IPS DF 6.9 (cell line): ENCODE measurements around the gene IFT27.
"Not testable (repeated sequence)": the region's sequence is repeated elsewhere in the genome, so short reads cannot be mapped to it uniquely, and the experiment has no call there.

ENCODE experiments used
- DNase-seq: peaks from one replicate; pipeline ENCODE4 v3.0.0-alpha.2; 2013; ENCODE audit warnings: low read depth, low spot score
- H3K27ac ChIP-seq: one replicate; pipeline ENCODE4 v1.5.1; 2013; ENCODE audit warnings: low read length, control low read depth
- H3K27me3 ChIP-seq: 2 replicates; pipeline ENCODE4 v1.6.1; 2013; ENCODE audit warnings: mild to moderate bottlenecking, low read length; ENCODE audit not compliant: control insufficient read depth, insufficient read depth
- H3K36me3 ChIP-seq: 2 replicates; pipeline ENCODE4 v1.6.1; 2013; ENCODE audit warnings: low read length; ENCODE audit not compliant: control insufficient read depth, insufficient read depth
- H3K4me1 ChIP-seq: 2 replicates; pipeline ENCODE4 v1.6.1; 2013; ENCODE audit warnings: low read length; ENCODE audit not compliant: control insufficient read depth, insufficient read depth
- H3K4me3 ChIP-seq: 2 replicates; pipeline ENCODE4 v1.5.1; 2013; ENCODE audit warnings: mild to moderate bottlenecking, low read length
- H3K9me3 ChIP-seq: 2 replicates; pipeline ENCODE4 v1.6.1; 2013; ENCODE audit warnings: low read length, inconsistent platforms; ENCODE audit not compliant: control insufficient read depth, insufficient read depth
- WGBS: extraction: QIAGEN DNeasy Blood & Tissue Kit; methylation state at CpG from one replicate; pipeline ENCODE4 v1.1.7; 2013; ENCODE audit warnings: mixed read lengths, missing lambda C conversion rate; ENCODE audit not compliant: insufficient read length, insufficient coverage; 5-methylcytosine and 5-hydroxymethylcytosine counted together

Gene IFT27

GRCh38 chr22:36757668-36758211 lies 18.2 kb downstream of the IFT27 start:
- Histone ChIP-seq H3K36me3 (0 out of 2 replicates have a peak, but pooled peaks cover 7% of the 10 kb centered on the region), H3K27ac (no peak overlapping the region), H3K27me3 (no peaks in the 10 kb centered on the region), H3K4me3 (no peak overlapping the region), H3K9me3 (no peaks in the 10 kb centered on the region), H3K4me1 (peaks cover 1% of the 10 kb centered on the region; the same call in 1 of the 2 replicates)
- no peak for DNase-seq
- no CpG with 5 or more reads among the region's 19 CpGs for WGBS

GRCh38 chr22:36756746-36757655 lies 18.9 kb downstream of the IFT27 start:
- H3K4me1 ChIP-seq, result peaks cover 1% of the 10 kb centered on the region; the same call in 1 of the 2 replicates
- no peak overlapping the region for H3K27ac ChIP-seq
- H3K27me3 ChIP-seq, result no peaks in the 10 kb centered on the region
- no CpG with 5 or more reads among the region's 28 CpGs for WGBS
- DNase-seq, result no peak
- H3K9me3 ChIP-seq, result no peaks in the 10 kb centered on the region
- no peak overlapping the region for H3K4me3 ChIP-seq
- H3K36me3 ChIP-seq, result 0 out of 2 replicates have a peak, but pooled peaks cover 4% of the 10 kb centered on the region

- no peaks in the 10 kb centered on the region for H3K27me3 ChIP-seq
- no peaks in the 10 kb centered on the region for H3K9me3 ChIP-seq
- H3K36me3 ChIP-seq, result no peaks in the 10 kb centered on the region
- peaks cover 1% of the 10 kb centered on the region; the same call in 1 of the 2 replicates for H3K4me1 ChIP-seq
- DNase-seq, result no peak
- no peak overlapping the region for H3K4me3 ChIP-seq
- no CpG with 5 or more reads among the region's 7 CpGs for WGBS
- no peak overlapping the region for H3K27ac ChIP-seq
Measured at GRCh38 chr22:36756031-36756430, 19.9 kb downstream of the IFT27 start.

- no peaks in the 10 kb centered on the region for H3K9me3 ChIP-seq
- DNase-seq, result no peak
- H3K27ac ChIP-seq, result no peak overlapping the region
- no peak overlapping the region for H3K4me3 ChIP-seq
- peaks cover 1% of the 10 kb centered on the region; the same call in 1 of the 2 replicates for H3K4me1 ChIP-seq
- no CpG with 5 or more reads among the region's 6 CpGs for WGBS
- H3K36me3 ChIP-seq, result no peaks in the 10 kb centered on the region
- no peaks in the 10 kb centered on the region for H3K27me3 ChIP-seq
Measured at GRCh38 chr22:36755316-36755715, 20.6 kb downstream of the IFT27 start.

- not testable (repeated sequence) for DNase-seq, H3K4me3 ChIP-seq, H3K27ac ChIP-seq, H3K4me1 ChIP-seq, H3K9me3 ChIP-seq, H3K27me3 ChIP-seq, H3K36me3 ChIP-seq
- no CpG with 5 or more reads among the region's 9 CpGs for WGBS
Measured at GRCh38 chr22:36754881-36755280, 21.0 kb downstream of the IFT27 start.

GRCh38 chr22:36753916-36754315 lies 22.0 kb downstream of the IFT27 start:
- H3K4me1 ChIP-seq, result peaks cover 1% of the 10 kb centered on the region; the same call in 1 of the 2 replicates
- no peaks in the 10 kb centered on the region for H3K36me3 ChIP-seq
- H3K4me3 ChIP-seq, result no peak overlapping the region
- DNase-seq, result no peak
- WGBS, result no CpG with 5 or more reads among the region's 12 CpGs
- no peaks in the 10 kb centered on the region for H3K27me3 ChIP-seq
- H3K9me3 ChIP-seq, result no peaks in the 10 kb centered on the region
- H3K27ac ChIP-seq, result no peak overlapping the region

- no peak for DNase-seq
- H3K36me3 ChIP-seq, result no peaks in the 10 kb centered on the region
- no peaks in the 10 kb centered on the region for H3K9me3 ChIP-seq
- no peak overlapping the region for H3K27ac ChIP-seq
- H3K4me3 ChIP-seq, result no peak overlapping the region
- no peaks in the 10 kb centered on the region for H3K27me3 ChIP-seq
- no CpG with 5 or more reads among the region's 4 CpGs for WGBS
- H3K4me1 ChIP-seq, result peaks cover 1% of the 10 kb centered on the region; the same call in 1 of the 2 replicates
Measured at GRCh38 chr22:36753120-36753802, 22.7 kb downstream of the IFT27 start.

- DNase-seq, result no peak
Measured at GRCh38 chr22:36746375-36746970, 29.4 kb downstream of the IFT27 start.

GRCh38 chr22:36745301-36745995 lies 30.5 kb downstream of the IFT27 start:
- Histone ChIP-seq H3K4me3 (no peak overlapping the region), H3K36me3 (no peaks in the 10 kb centered on the region), H3K27ac (no peak overlapping the region), H3K9me3 (no peaks in the 10 kb centered on the region), H3K4me1 (no peaks in the 10 kb centered on the region), H3K27me3 (no peaks in the 10 kb centered on the region)
- no peak for DNase-seq
- no CpG with 5 or more reads among the region's 8 CpGs for WGBS

More at GRCh38 chr22:36746375-36746970, 29.4 kb downstream of the IFT27 start:
- no peaks in the 10 kb centered on the region for H3K36me3 ChIP-seq
- H3K27me3 ChIP-seq, result no peaks in the 10 kb centered on the region
- H3K27ac ChIP-seq, result no peak overlapping the region
- no peaks in the 10 kb centered on the region for H3K9me3 ChIP-seq
- no peak overlapping the region for H3K4me3 ChIP-seq
- H3K4me1 ChIP-seq, result no peaks in the 10 kb centered on the region
- WGBS, result no CpG with 5 or more reads among the region's 11 CpGs
